Loucy (cell line): ENCODE results near the gene GLIPR1L2.

Source experiments
- CTCF ChIP-seq: fragments of 200-600 bp; sonication (generic); conservative IDR thresholded peaks from 2 replicates; pipeline ENCODE4 v1.5.1; 2014; ENCODE audit warnings: mild to moderate bottlenecking, antibody characterized with exemption, low read length
- EZH2phosphoT487 ChIP-seq: fragments of 200-600 bp; IDR thresholded peaks from 2 replicates; pipeline ENCODE4 v1.6.1; 2018; ENCODE audit warnings: antibody characterized with exemption, mild to moderate bottlenecking, moderate library complexity, borderline replicate concordance

GRCh38 chr12:75478116-75478794 is 87.4 kb downstream of the GLIPR1L2 start:
- TF ChIP-seq CTCF = no peak
- no peak for TF ChIP-seq EZH2phosphoT487
